ENCODE measurements around the gene NRP1.

GRCh38 chr10:33189363-33189762, 145.1 kb downstream of the NRP1 start:
- TF ChIP-seq CTCF (conservative IDR thresholded peaks at IDR 0.05; ENCODE audit: low read depth, low read length) = no peak
- TF ChIP-seq EZH2 (IDR thresholded peaks at IDR 0.05; ENCODE audit: borderline replicate concordance, low read depth, low read length, poor library complexity, severe bottlenecking) = no peak
